HepG2 (cell line): ENCODE results near the gene THEM5.

ENCODE experiments used
- E2F1 ChIP-seq: sonication (generic); formaldehyde crosslinking; IDR thresholded peaks from 2 replicates; pipeline ENCODE4 v1.5.0; 2020; ENCODE audit warnings: missing genetic modification reagents
- HNRNPK ChIP-seq: fragments of 200-400 bp; formaldehyde crosslinking; IDR thresholded peaks from 2 replicates; pipeline ENCODE4 v1.6.1; 2018; ENCODE audit warnings: low read length, low read depth, moderate library complexity, mild to moderate bottlenecking; ENCODE audit not compliant: poor library complexity, severe bottlenecking
- LCORL ChIP-seq, 2 experiments: fragments of 450-650 bp in 1 of 2; sonication (generic) in 1 of 2; formaldehyde crosslinking in 1 of 2; IDR thresholded peaks; 2 replicates each; pipeline versions ENCODE4 v1.5.0 to v1.6.1; 2017 to 2020; ENCODE audit warnings: antibody characterized with exemption in 1 of 2, missing genetic modification reagents in 1 of 2
- MAX ChIP-seq: IDR thresholded peaks from 2 replicates; pipeline ENCODE4 v1.6.1; 2012; ENCODE audit warnings: inconsistent platforms
- POLR2A ChIP-seq, 2 experiments: IDR thresholded peaks; 2 replicates each; pipeline ENCODE4 v1.6.1; 2011; ENCODE audit warnings: low read depth in 2 of 2, low read length in 2 of 2, mild to moderate bottlenecking in 1 of 2, moderate library complexity in 1 of 2; ENCODE audit not compliant: insufficient read depth in 1 of 2
- TBX2 ChIP-seq: sonication (generic); formaldehyde crosslinking; IDR thresholded peaks from 2 replicates; pipeline ENCODE4 v1.5.0; 2020; ENCODE audit warnings: missing genetic modification reagents, mild to moderate bottlenecking, borderline replicate concordance
- ZC3H4 ChIP-seq: sonication (generic); formaldehyde crosslinking; IDR thresholded peaks from 2 replicates; pipeline ENCODE4 v1.4.0; 2020; ENCODE audit warnings: missing genetic modification reagents, borderline replicate concordance
- ZNF160 ChIP-seq: sonication (generic); formaldehyde crosslinking; IDR thresholded peaks from 2 replicates; pipeline ENCODE4 v1.8.0; 2022; ENCODE audit warnings: mild to moderate bottlenecking, inconsistent platforms, missing genetic modification reagents
- ZNF567 ChIP-seq: sonication (generic); formaldehyde crosslinking; IDR thresholded peaks from 2 replicates; pipeline ENCODE4 v1.8.1; 2023; ENCODE audit warnings: mild to moderate bottlenecking, missing genetic modification reagents, borderline replicate concordance
- TF ChIP-seq, protein P1 (sequence below): sonication (generic); formaldehyde crosslinking; IDR thresholded peaks from 2 replicates; pipeline ENCODE4 v1.5.0; 2020; ENCODE audit warnings: mild to moderate bottlenecking, missing genetic modification reagents, moderate library complexity
- TF ChIP-seq, protein P2 (sequence below): sonication (generic); formaldehyde crosslinking; IDR thresholded peaks from 2 replicates; pipeline ENCODE4 v1.4.0; 2020; ENCODE audit warnings: missing genetic modification reagents

DNA sequence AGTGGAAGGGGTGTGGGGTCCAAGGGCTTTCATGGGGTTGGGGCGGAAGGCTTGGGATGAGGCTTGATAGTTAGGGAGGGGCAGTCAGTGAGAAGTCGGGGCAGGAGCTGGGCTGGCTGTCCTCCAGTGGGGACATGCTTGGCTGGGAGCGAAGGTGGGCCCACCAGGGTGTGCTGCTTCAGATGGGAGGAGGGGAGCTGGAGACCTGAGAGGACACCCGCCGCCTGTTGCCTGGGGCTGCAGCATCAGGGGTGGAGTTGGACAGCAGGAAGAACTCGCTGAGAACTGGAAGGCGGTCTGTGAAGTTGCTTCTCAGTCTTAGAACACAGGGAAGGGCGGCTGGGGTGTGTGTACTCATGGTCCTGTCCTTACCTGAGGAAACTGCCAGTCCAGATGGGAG, 1.6 kb downstream of the THEM5 start:
- TF ChIP-seq POLR2A (IDR thresholded peaks at IDR 0.05; ENCODE audit: insufficient read depth in 1 of 2, low read depth in 2 of 2, low read length in 2 of 2) (no peak), ZC3H4 (CRISPR knock-in tag) (no peak), MAX (no peak), LCORL (IDR thresholded peaks at IDR 0.05) (no peak), LCORL (CRISPR knock-in tag; IDR thresholded peaks at IDR 0.05) (no peak), E2F1 (no peak), ZNF567 (CRISPR knock-in tag) (no peak), HNRNPK (no peak), ZNF160 (no peak), TBX2 (CRISPR knock-in tag) (no peak)
- TF ChIP-seq, protein P1, sequence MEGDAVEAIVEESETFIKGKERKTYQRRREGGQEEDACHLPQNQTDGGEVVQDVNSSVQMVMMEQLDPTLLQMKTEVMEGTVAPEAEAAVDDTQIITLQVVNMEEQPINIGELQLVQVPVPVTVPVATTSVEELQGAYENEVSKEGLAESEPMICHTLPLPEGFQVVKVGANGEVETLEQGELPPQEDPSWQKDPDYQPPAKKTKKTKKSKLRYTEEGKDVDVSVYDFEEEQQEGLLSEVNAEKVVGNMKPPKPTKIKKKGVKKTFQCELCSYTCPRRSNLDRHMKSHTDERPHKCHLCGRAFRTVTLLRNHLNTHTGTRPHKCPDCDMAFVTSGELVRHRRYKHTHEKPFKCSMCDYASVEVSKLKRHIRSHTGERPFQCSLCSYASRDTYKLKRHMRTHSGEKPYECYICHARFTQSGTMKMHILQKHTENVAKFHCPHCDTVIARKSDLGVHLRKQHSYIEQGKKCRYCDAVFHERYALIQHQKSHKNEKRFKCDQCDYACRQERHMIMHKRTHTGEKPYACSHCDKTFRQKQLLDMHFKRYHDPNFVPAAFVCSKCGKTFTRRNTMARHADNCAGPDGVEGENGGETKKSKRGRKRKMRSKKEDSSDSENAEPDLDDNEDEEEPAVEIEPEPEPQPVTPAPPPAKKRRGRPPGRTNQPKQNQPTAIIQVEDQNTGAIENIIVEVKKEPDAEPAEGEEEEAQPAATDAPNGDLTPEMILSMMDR = no peak
- TF ChIP-seq, protein P2, sequence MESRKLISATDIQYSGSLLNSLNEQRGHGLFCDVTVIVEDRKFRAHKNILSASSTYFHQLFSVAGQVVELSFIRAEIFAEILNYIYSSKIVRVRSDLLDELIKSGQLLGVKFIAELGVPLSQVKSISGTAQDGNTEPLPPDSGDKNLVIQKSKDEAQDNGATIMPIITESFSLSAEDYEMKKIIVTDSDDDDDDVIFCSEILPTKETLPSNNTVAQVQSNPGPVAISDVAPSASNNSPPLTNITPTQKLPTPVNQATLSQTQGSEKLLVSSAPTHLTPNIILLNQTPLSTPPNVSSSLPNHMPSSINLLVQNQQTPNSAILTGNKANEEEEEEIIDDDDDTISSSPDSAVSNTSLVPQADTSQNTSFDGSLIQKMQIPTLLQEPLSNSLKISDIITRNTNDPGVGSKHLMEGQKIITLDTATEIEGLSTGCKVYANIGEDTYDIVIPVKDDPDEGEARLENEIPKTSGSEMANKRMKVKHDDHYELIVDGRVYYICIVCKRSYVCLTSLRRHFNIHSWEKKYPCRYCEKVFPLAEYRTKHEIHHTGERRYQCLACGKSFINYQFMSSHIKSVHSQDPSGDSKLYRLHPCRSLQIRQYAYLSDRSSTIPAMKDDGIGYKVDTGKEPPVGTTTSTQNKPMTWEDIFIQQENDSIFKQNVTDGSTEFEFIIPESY (CRISPR knock-in tag) = no peak
